ENCODE measurements around the gene TMEM245. TPM values are rescaled to one million over a fixed set of nuclear protein-coding genes. Genes with fewer than 3 reads are reported as not detected.

TMEM245 gene
- total RNA-seq, 4 donors from 2014 or later, result 222 to 549 (median 318) TPM

- 24 to 32% methylated on average over 1 of the region's 1 CpG for WGBS, 2 donors
- Histone ChIP-seq H3K27ac (peak overlapping the region in 2 of 3 donors; percentile 20 to 24), H3K4me3 (replicated peaks in 1 of 3) (no peak overlapping the region), H3K36me3 (no peaks in the 10 kb centered on the region), H3K4me1 (peaks cover 7 to 21% of the 10 kb centered on the region in 2 donors), H3K9me3 (no peaks in the 10 kb centered on the region), H3K27me3 (no peaks in the 10 kb centered on the region)
- intact Hi-C loops (cut with DNase I), result no loop called here
- no peak for DNase-seq
- no peak for TF ChIP-seq POLR2A (IDR thresholded peaks at IDR 0.05)
- TF ChIP-seq CTCF (IDR thresholded peaks at IDR 0.05), result no peak
These were observed 123.1 kb downstream of the TMEM245 start for GRCh38 chr9:108996643-108997042.

DNA sequence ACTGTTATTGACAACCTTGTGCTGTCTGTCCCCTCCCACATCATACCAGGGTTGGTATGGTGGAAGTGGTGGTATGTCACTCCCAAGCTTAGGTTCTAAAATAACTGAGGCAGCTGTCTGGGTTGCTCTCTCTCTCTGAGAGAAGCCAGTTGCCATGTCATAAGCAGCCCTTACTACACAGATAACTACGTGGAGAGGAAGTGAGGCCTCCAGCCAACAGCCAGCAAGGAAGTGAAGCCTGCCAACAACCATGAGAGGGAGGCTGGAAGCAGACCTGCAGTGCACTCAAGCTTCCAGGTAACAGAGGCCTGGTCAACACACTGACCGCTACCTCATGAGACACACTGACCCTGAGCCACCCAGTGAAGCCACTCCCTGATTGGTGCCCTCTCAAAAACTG is 125.1 kb downstream of the TMEM245 start:
- Histone ChIP-seq H3K4me3 (replicated peaks in 1 of 3) (no peak overlapping the region), H3K27ac (peak overlapping the region; percentile 10 to 16 (median 11)), H3K27me3 (no peaks in the 10 kb centered on the region), H3K4me1 (peaks cover 7 to 21% of the 10 kb centered on the region in 2 donors), H3K36me3 (no peaks in the 10 kb centered on the region), H3K9me3 (no peaks in the 10 kb centered on the region)
- intact Hi-C loops (cut with DNase I), result no loop called here
- 32% methylated on average over 2 of the region's 2 CpGs for WGBS, 2 donors
- peak; percentile 40 to 60 for DNase-seq
- TF ChIP-seq CTCF (IDR thresholded peaks at IDR 0.05) (no peak), POLR2A (IDR thresholded peaks at IDR 0.05) (no peak)

- Histone ChIP-seq H3K27me3 (no peaks in the 10 kb centered on the region), H3K27ac (peak overlapping the region in 1 of 3 donors; percentile 4), H3K36me3 (no peaks in the 10 kb centered on the region), H3K4me1 (peaks cover 3 to 14% of the 10 kb centered on the region in 2 donors), H3K4me3 (replicated peaks in 1 of 3) (no peak overlapping the region), H3K9me3 (no peaks in the 10 kb centered on the region)
- no peak for DNase-seq
- no peak for TF ChIP-seq CTCF (IDR thresholded peaks at IDR 0.05)
- no peak for TF ChIP-seq POLR2A (IDR thresholded peaks at IDR 0.05)
- intact Hi-C loops (cut with DNase I), result no loop called here
- 70 to 74% methylated on average over 5 of the region's 5 CpGs for WGBS, 2 donors
These were observed 128.3 kb downstream of the TMEM245 start for GRCh38 chr9:108991479-108991878.

- Histone ChIP-seq H3K27ac (no peak overlapping the region), H3K36me3 (peaks cover 17 to 30% of the 10 kb centered on the region in 2 donors), H3K27me3 (no peaks in the 10 kb centered on the region), H3K9me3 (no peaks in the 10 kb centered on the region), H3K4me3 (replicated peaks in 1 of 3) (no peak overlapping the region), H3K4me1 (no peaks in the 10 kb centered on the region)
- DNase-seq, result no peak
- TF ChIP-seq CTCF (IDR thresholded peaks at IDR 0.05) (no peak), POLR2A (IDR thresholded peaks at IDR 0.05) (no peak)
- intact Hi-C loops (cut with DNase I), result no loop called here
These were observed 135.9 kb downstream of the TMEM245 start for GRCh38 chr9:108983885-108984284.

GRCh38 chr9:108980893-108981292 is 138.9 kb downstream of the TMEM245 start:
- no peaks in the 10 kb centered on the region for H3K4me1 ChIP-seq
- intact Hi-C loops (cut with DNase I), result no loop called here
- H3K9me3 ChIP-seq, result no peaks in the 10 kb centered on the region
- DNase-seq, result no peak
- 95 to 98% methylated on average over 2 of the region's 2 CpGs for WGBS, 2 donors
- TF ChIP-seq POLR2A (IDR thresholded peaks at IDR 0.05), result no peak
- no peak for TF ChIP-seq CTCF (IDR thresholded peaks at IDR 0.05)
- H3K27me3 ChIP-seq, result no peaks in the 10 kb centered on the region
- peaks cover 17 to 37% of the 10 kb centered on the region in 2 donors for H3K36me3 ChIP-seq
- no peak overlapping the region for H3K27ac ChIP-seq
- no peak overlapping the region for H3K4me3 ChIP-seq (replicated peaks in 1 of 3)
